Adrenal gland (tissue), 12 donors: ENCODE results near the gene OSR1. TPM values are rescaled to one million over a fixed set of nuclear protein-coding genes. Genes with fewer than 3 reads are reported as not detected.

ENCODE experiments used
- DNase-seq, 7 donors: peaks; one replicate each; pipeline ENCODE4 v3.0.0-alpha.2; 2019 to 2020
- H3K27ac ChIP-seq, 5 donors: fragments of 200-600 bp; sonication (generic) in 4 of 5; 1 replicate in 3 of 5; 2 replicates in 2 of 5; pipeline versions ENCODE4 v1.5.1 to v1.8.0; 2016 to 2020; ENCODE audit warnings: mild to moderate bottlenecking in 1 of 5
- H3K27me3 ChIP-seq: fragments of 200-600 bp; 2 replicates; pipeline ENCODE4 v1.8.0; 2021
- H3K36me3 ChIP-seq, 2 donors: fragments of 200-600 bp; replicated peaks in 1 of 2; 1 replicate in 1 of 2; 2 replicates in 1 of 2; pipeline versions ENCODE4 v1.5.1 to v1.8.0; 2018 to 2022
- H3K4me1 ChIP-seq, 2 donors: fragments of 200-600 bp; replicated peaks in 1 of 2; 1 replicate in 1 of 2; 2 replicates in 1 of 2; pipeline versions ENCODE4 v1.5.1 to v1.8.0; 2018 to 2021
- H3K4me3 ChIP-seq, 4 donors: fragments of 200-600 bp; sonication (generic) in 3 of 4; one replicate each; pipeline ENCODE4 v1.5.1; 2016 to 2018
- H3K9me3 ChIP-seq, 3 donors: fragments of 200-600 bp; sonication (generic) in 1 of 3; replicated peaks in 1 of 3; 1 replicate in 2 of 3; 2 replicates in 1 of 3; pipeline versions ENCODE4 v1.5.1 to v1.8.0; 2016 to 2021
- POLR2A ChIP-seq, 2 donors: fragments of 450-650 bp; IDR thresholded peaks; one replicate each; pipeline ENCODE4 v1.6.1; 2017; ENCODE audit warnings: antibody characterized with exemption in 2 of 2, mild to moderate bottlenecking in 2 of 2, moderate library complexity in 1 of 2
- WGBS, 4 donors: extraction: QIAGEN DNeasy Blood & Tissue Kit in 2 of 4; methylation state at CpG; one replicate each; pipeline versions ENCODE4 v1.1.5 to v1.1.7; 2013 to 2017; 5-methylcytosine and 5-hydroxymethylcytosine counted together
- intact Hi-C, 2 donors: fragments of 100-400 bp; cut with DNase I; formaldehyde crosslinking; loops; one replicate each; pipeline versions ENCODE4 v1.14.1 to v1.15.0; 2022 to 2023
- polyA plus RNA-seq, 3 donors: library from polyadenylated mRNA; stranded (reverse); fragments of 200-250 nt in 2 of 3; fragments of 350-450 nt in 1 of 3; fragmentation: Illumina TruSeq in 1 of 3; extraction: RNeasy Lipid Tissue Mini Kit (QIAGEN cat#74804) in 1 of 3; gene quantifications; one replicate each; pipeline ENCODE4 v1.2.3, GENCODE V29; 2013 to 2014
- total RNA-seq, 9 donors: library from RNA; depleted of rRNA in 4 of 9; stranded (reverse); fragments of >200 nt in 4 of 9; fragments of 120-200 nt in 1 of 9; fragmentation: NEBNext Ultra II Directional in 1 of 9; extraction: Animal tissue kit (Norgen Biotek cat#: 25700) in 1 of 9; gene quantifications; one replicate each; pipeline versions ENCODE4 v1.1.0 to v1.2.4, GENCODE V29; 2013 to 2023
- TF ChIP-seq, protein P1 (sequence below), 6 experiments: fragments of 450-650 bp in 4 of 6; fragments of 200-600 bp in 2 of 6; sonication (generic) in 1 of 6; IDR thresholded peaks; 1 replicate in 5 of 6; 2 replicates in 1 of 6; pipeline versions ENCODE4 v1.5.1 to v1.8.0; 2016 to 2021; ENCODE audit warnings: antibody characterized with exemption in 6 of 6, mild to moderate bottlenecking in 2 of 6, moderate library complexity in 1 of 6
- donor health status: healthy with polysubstance abuse.
- donor health status: Bipolar disorder and iron deficiency.
- donor health status: DM: yes; HTN: yes; CAD: no.
- donor health status: DM: no; HTN: no; CAD: no.
- donor health status: DM: no; HTN: no; CAD: no.
- donor health status: DM: yes; HTN: yes; CAD: no.

Gene OSR1
- total and polyA plus RNA-seq, 12 donors: 0.61 to 7.9 (median 2.4) TPM

DNA sequence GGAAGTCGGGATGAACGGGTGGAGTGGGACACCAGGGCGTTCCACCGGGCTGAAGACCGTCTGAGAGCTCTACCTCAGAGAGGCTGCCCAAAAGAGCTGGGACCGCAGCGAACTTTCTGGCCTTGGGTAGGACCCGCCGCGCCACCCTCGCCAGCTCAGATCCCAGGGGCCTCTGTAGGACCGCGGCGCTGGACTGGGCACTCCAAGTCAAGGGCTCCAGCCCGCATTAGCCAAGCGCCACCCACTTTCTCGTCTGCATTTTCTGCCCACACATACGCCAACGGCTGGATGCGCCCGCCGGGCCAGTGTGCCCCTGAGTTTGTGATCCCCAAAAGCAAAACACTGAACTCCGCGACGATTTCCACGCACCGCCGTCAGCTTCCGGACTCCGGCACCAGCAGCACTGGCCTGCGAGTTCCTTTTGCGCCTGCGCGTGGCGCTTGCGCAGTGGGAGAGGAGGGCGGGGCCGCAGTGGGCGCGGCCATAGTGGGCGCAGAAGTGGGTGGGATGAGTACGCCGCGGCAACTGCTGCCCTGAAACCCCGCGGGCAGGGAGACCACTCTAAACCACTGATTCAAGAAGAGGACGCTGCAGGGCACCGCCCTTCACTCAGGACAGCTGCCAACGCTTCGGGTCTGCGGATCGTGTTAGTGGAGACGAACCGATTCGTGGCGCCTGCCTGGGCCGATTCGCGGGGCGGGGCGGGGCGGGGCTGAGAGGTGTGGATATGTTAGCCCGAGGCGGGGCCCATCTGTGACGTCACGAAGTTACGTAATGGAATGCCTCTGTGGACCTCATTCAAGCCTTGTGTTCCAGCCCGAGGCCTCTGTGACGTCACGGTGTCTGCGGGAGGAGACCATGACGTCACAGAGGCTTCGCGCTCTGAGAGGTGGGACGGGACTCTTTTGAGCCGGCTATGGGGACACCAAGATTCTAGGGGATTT lies 10.5 kb downstream of the OSR1 start:
- Histone ChIP-seq H3K4me3 (peak overlapping the region; percentile 37 to 77 (median 73)), H3K27ac (peak overlapping the region; percentile 29 to 99 (median 89)), H3K9me3 (no peaks in the 10 kb centered on the region), H3K27me3 (peaks cover 18% of the 10 kb centered on the region), H3K36me3 (no peaks in the 10 kb centered on the region), H3K4me1 (peaks cover 11 to 12% of the 10 kb centered on the region in 2 donors)
- 1 to 4% (median 2%) methylated on average over 7 to 76 of the region's 76 CpGs for WGBS, 4 donors
- intact Hi-C loops: no loop called here
- peak; percentile 95 to 100 (median 97) for DNase-seq
- TF ChIP-seq, protein P1, sequence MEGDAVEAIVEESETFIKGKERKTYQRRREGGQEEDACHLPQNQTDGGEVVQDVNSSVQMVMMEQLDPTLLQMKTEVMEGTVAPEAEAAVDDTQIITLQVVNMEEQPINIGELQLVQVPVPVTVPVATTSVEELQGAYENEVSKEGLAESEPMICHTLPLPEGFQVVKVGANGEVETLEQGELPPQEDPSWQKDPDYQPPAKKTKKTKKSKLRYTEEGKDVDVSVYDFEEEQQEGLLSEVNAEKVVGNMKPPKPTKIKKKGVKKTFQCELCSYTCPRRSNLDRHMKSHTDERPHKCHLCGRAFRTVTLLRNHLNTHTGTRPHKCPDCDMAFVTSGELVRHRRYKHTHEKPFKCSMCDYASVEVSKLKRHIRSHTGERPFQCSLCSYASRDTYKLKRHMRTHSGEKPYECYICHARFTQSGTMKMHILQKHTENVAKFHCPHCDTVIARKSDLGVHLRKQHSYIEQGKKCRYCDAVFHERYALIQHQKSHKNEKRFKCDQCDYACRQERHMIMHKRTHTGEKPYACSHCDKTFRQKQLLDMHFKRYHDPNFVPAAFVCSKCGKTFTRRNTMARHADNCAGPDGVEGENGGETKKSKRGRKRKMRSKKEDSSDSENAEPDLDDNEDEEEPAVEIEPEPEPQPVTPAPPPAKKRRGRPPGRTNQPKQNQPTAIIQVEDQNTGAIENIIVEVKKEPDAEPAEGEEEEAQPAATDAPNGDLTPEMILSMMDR (IDR thresholded peaks at IDR 0.05): peak in 1 of 6 experiments; percentile 39
- peak; percentile 94 to 96 for TF ChIP-seq POLR2A (IDR thresholded peaks at IDR 0.05)

DNA sequence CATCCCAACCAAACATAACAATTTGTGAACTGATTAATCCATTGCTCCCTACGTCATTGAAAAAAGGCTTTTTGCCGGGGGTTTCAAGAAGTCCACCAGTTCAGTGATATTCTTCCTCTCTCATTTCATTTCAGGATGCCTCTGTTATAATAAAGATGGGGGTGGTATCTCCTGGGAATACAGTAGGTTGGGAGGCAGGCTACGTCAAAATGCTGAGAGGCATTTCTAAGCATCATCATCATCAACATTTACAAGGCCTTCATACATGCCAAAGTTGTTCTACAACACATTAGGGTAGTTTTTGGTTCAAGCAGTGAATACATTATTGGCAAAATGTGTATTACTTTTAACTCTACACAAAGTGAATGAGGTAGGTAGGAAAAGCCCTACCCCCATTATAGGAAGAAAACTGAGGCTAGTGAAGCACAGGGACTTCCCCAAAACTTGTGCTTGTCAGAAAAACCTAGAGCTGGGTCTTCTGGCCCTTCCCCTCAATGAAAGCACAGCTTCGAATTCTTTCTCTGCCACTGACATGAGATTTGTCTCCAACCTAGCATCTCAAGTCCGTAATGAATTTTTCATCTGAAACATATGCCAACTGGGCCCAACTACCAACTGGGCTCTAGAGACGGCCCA lies 11.3 kb downstream of the OSR1 start:
- H3K9me3 ChIP-seq: no peaks in the 10 kb centered on the region
- no peak for DNase-seq
- H3K27me3 ChIP-seq: peaks cover 10% of the 10 kb centered on the region
- H3K36me3 ChIP-seq: no peaks in the 10 kb centered on the region
- peaks cover 11 to 12% of the 10 kb centered on the region in 2 donors for H3K4me1 ChIP-seq
- 41 to 44% (median 43%) methylated on average over 6 of the region's 6 CpGs for WGBS, 4 donors
- intact Hi-C loops: no loop called here
- peak overlapping the region; percentile 29 to 99 (median 89) for H3K27ac ChIP-seq
- H3K4me3 ChIP-seq: peak overlapping the region; percentile 37 to 77 (median 73)
- TF ChIP-seq POLR2A (IDR thresholded peaks at IDR 0.05): no peak
- TF ChIP-seq, protein P1 (IDR thresholded peaks at IDR 0.05): no peak

GRCh38 chr2:19337742-19338141 lies 20.7 kb downstream of the OSR1 start:
- Histone ChIP-seq H3K27ac (no peak overlapping the region), H3K36me3 (no peaks in the 10 kb centered on the region), H3K27me3 (no peaks in the 10 kb centered on the region), H3K4me3 (no peak overlapping the region), H3K4me1 (no peaks in the 10 kb centered on the region), H3K9me3 (no peaks in the 10 kb centered on the region)
- DNase-seq: no peak
- 92 to 100% (median 98%) methylated on average over 1 of the region's 1 CpG for WGBS, 4 donors
- no peak for TF ChIP-seq POLR2A (IDR thresholded peaks at IDR 0.05)
- TF ChIP-seq, protein P1 (IDR thresholded peaks at IDR 0.05): no peak
- intact Hi-C loops: no loop called here

DNA sequence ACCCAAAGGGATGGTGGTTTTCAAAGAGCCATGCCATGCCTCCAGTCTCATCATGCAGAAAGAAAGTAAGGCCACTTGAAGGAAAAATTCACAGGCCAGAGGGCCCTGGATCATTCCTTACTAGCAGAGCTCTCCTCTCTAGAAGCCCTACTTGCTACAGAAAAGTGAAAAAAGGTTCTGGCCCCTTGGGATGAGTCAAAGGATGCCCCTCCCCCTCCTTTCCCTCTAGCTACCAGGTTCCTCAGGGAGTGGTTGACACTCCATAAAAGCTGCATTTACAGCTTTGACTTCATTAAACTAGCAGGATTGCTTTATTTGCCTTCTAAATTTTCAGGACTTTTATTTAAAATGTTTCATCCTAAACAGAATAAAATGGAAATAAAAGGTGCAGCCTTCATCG lies 21.2 kb downstream of the OSR1 start:
- no peaks in the 10 kb centered on the region for H3K27me3 ChIP-seq
- H3K4me3 ChIP-seq: no peak overlapping the region
- WGBS, 4 donors: 93 to 100% (median 94%) methylated on average over 1 of the region's 1 CpG
- no peaks in the 10 kb centered on the region for H3K36me3 ChIP-seq
- no peak for TF ChIP-seq POLR2A (IDR thresholded peaks at IDR 0.05)
- TF ChIP-seq, protein P1 (IDR thresholded peaks at IDR 0.05): no peak
- no peaks in the 10 kb centered on the region for H3K4me1 ChIP-seq
- intact Hi-C loops: no loop called here
- no peak overlapping the region for H3K27ac ChIP-seq
- H3K9me3 ChIP-seq: no peaks in the 10 kb centered on the region
- DNase-seq: no peak
